KBM-7 (cell line): ENCODE measurements around the gene CUBN.

Experiments
- DNase-seq: peaks from one replicate; pipeline ENCODE4 v3.0.0-alpha.2; 2015
- in situ Hi-C: fragments of 300-500 bp; cut with MboI; formaldehyde crosslinking; loops from 2 replicates; pipeline ENCODE4 v1.14.3; 2020; ENCODE audit warnings: low sequenced_read_pairs, low pct_unique_long_range_greater_than_20kb, mixed read lengths

Gene CUBN

DNA sequence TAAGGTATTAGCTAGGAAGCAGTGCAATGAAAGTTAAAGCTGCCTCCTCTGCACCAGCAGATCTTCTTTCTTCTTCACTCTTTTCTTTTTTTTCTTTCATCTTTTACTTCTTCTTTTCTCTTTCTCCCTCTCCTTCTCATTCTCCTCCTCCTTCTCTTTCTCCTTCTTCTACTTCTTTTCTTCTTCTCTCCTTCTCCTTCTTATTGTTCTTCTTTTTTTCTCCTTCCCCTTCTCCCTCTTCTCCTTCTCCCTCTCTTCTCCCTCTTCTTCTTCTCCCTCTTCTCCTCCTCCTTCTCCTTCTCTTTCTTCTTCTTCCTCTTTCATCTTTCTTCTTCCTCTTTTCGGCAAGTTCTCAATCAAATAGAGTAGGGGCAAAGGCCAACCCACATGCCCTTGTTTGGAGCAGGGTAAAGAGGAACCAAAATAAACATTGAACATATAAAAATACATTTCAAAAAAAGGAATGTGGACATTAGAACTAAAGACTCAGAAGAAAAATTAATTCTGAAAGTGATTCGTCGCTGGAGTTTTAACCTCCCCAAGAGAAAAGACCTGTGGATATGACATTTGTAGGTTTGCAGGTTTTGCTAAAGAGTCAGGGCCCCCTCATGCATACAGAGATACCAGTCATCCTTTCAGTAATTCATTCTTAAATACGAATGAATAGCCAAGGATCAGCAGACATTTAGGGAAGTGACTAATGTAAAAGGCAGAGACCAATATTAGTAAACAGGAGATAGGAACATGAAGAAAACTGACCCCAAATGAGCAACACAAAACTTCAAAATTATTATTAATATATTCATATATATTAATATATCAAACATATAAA is 219.4 kb downstream of the CUBN start:
- in situ Hi-C loops = no loop called here
- peak; percentile 78 for DNase-seq

DNA sequence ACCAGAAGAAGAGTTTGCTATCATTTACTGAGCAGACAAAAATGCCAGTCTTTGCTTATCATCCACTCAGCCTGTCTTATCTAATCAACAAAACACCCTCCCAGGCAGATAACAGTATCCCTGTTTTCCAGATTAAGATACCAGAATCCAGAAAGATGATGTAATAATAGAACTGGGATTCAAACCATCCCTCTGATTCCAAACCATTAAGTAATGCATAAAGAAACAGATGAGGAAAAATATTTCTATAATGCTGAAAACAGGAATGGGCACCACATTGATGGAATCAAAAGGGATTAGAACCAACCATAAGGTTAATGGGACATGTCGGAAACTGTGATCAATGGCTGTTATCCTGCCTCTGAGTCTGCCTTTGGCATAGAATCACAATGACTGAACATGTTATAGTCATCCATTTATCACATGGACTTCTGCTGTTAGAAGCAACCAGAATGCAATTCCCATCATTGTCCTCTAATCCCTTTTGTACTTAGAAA is 220.3 kb downstream of the CUBN start:
- DNase-seq = no peak
- in situ Hi-C loops = no loop called here

DNA sequence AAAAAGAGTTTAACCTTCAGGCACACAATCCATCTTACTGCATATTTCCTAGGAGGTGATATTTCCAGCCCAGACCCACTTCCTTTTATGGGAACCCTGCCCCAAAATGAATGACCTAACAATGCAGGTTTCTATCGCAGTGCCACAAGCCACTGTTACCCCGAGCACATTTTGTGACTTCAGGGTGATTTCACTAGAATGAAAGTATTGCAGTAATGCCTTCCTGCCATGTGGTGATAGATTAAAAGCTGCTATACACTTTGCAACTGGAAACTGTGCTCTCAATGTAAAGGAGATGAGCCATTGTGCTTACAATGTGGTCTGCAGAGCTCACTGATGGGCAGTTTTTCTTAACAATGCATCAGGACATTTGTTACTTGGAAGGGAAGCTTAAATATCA is 221.9 kb downstream of the CUBN start:
- no peak for DNase-seq
- in situ Hi-C loops = no loop called here

DNA sequence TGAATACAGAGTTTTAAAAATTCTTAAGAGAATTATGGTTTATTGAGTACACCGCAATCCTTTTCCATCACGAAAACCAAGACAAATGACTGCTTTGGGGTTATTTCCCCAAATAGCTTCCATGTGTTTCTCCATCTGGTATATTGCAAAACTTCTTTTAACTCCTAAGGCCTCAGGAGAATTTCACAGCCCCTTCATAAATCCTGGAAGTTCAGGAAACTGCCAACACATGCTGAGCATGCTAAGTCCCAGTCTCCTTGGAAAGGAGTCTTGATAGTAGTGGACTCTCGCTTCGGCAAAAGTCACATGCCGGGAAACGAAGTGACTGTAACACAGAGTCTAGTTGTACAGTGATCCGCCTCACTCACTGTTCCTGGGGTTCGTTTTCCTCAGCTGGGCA is 224.3 kb downstream of the CUBN start:
- no peak for DNase-seq
- in situ Hi-C loops = no loop called here

DNA sequence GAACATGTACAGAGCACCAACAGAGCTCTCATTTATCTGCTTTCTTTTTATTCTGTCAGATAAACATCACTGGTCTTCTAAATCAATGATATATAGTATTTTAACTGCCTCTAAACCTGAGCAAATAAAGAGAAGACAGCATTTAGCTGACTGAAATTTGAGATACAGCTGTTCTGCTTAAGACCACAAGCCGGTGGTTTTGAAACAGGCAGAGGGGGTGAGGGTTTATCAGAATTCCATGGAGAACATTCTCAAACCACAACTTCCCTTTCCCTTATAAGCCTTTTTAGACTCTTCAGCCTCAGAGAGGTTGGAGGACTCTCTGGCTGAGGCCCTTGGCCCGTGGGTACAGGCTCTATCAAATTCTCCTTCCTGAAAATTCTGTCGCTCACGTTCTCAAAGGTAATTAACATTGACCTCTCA is 225.0 kb downstream of the CUBN start:
- in situ Hi-C loops = no loop called here

DNA sequence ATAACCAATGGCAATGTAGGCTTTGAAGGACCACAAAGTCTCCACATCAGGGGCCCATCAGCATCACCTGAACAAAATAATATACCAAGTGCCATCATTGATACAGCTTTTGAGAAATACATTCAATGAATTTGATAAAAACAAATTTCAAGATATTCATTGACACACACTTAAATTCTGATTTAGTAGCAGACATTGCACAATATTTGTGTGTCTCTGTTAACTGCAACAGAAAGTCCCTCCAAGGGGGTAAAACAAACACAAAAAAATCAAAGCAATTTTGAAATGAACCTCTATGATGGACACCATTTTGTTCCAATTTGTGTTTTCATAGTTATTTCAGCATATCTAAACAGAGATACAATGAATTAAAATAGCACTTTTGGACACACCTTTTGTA is 225.6 kb downstream of the CUBN start:
- DNase-seq = no peak
- in situ Hi-C loops = no loop called here

More for the DNA sequence above, 225.0 kb downstream of the CUBN start:
- DNase-seq = peak; percentile 94

DNA sequence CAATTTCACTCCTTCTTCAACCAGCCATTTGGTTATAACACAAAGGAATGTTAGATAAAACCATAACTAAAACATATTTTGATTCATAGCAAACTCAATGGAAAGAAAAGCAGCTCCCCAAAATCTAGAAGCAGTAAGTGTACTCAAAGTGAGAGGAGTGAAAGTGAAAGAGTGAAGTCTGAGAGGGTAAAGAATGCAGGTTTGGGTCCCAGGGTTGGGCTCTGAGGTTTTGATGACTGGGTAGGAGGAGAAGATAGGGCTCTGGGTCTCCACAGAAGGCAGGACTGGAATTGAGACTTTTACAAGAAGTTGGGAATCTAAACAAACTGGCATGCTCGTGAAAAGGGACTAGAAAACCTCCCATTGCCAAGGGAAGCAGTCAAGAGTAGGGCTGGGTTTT is 227.0 kb downstream of the CUBN start:
- DNase-seq = no peak
- in situ Hi-C loops = no loop called here

DNA sequence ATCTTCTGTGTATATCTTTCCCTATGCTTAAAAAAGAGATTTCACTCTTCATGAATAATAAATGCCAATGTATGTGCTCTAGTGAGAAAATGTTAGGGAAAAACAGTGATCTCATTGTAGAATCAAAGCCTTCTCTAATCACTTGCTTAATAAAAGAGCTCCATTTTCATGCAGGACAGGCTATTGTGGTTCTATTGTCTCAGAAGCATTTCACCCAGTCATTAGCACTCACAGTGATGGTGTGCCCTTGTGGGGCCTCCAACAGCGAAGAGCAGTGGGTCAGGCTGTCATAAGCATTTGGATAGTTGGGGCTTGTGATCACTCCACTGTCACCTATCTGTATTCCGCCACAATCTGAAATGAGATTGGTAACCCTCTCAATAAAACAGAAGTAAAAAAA is 228.5 kb downstream of the CUBN start:
- in situ Hi-C loops = no loop called here
- no peak for DNase-seq

DNA sequence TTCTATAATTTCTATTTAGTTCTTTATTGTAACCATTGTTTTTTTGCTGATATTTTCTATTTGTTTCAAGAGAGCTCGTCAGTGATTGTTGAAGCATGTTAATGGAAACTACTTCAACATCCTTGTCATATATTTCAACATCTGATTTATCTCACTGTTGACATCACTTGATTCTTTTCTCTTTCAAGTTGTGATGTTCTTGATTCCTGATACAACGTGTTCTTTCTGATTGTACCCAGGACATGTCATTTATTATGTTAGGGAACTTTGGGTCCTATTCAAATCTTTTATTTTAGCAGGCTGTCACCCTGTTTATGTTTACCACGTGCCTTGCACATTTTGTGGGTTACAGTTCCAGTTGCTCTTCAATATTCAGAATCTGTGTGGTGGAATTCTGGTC is 232.6 kb downstream of the CUBN start:
- in situ Hi-C loops = loop anchor here (25.0 kb wide), 1 partner anchor 340 kb away; the partner anchor contains the start of gene VIM

DNA sequence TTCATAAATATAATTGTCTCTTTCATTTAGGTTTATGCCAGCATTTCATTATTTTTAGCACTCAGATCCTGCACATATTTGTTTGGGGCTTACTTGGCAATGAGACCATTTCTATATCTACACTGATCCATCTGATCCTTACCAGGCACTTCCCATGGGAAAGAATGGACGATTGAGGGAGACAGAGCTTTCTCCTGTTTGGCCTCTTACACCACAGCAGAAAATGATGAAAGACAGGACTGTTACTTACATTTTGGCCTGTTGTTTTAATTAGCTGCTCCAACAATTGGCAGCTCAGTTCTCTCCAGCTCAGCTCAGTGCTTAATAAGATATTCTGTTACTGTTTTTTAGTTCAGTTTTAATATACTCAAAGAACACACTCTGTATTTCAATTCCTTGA is 234.8 kb downstream of the CUBN start:
- DNase-seq = no peak
- in situ Hi-C loops = loop anchor here (25.0 kb wide), 1 partner anchor 342 kb away; the partner anchor contains the start of gene VIM

More for the DNA sequence above, 232.6 kb downstream of the CUBN start:
- no peak for DNase-seq

DNA sequence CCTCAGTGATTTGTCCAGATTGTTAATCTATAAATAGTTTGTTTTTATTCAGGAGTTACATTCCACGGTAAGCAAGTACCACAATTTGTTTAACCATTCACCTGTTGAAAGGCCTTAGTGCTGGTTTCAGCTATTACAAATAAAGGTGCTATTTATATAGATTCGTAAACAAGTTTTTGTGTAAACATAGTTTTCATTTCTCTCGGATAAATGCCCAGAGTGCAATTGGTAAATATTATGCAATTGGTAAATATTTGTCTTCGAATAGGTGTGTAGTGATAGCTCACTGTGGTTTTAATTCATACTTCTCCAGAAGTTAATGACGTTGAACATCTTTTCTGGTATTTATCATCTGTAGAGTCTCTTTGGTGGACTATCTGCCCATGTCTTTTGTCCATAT is 235.9 kb downstream of the CUBN start:
- in situ Hi-C loops = loop anchor here (25.0 kb wide), 1 partner anchor 344 kb away; the partner anchor contains the start of gene VIM
- DNase-seq = no peak

DNA sequence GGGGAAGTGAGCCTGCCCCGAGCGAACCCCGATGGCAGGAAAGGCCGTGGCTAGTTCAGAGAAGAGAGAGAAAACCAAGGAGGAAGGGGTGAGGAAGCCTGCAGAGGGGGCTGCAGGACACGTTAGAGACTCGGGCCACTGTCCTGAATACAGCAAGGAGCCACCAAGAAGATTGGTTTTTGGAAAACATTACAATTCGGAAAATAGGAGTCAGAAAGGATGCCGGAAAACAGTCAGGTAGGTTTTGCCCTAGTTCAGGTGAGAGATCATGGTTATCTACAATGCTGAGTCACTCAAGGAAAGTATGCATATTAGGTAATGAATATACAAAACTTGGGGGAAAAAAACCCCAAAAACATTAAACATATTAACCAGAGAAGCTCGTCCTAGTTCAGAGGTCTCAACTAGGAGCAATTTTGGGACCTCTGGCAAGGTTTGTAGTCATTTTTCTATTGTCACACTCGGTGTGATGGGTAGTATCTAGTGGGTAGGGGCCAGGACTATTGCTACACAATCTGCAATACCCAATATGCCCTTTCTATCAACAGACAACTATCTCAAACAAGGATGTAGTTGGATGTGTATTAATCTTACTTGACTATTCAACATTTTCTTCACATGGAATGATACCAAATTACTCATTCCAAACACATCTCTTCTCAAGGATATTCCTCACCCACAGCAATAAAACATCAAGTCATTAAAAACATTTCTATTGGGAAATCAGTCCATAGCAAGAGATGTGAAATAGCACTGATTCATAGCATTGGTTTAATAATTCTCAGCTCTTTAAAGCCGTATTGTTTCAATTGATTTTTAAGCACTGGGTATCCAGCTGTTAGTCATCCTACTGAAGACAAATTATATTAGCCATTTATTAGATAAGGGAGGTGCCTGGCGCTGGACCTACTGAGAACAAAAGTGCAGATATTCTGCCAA is 238.0 kb downstream of the CUBN start:
- peak; percentile 85 for DNase-seq

DNA sequence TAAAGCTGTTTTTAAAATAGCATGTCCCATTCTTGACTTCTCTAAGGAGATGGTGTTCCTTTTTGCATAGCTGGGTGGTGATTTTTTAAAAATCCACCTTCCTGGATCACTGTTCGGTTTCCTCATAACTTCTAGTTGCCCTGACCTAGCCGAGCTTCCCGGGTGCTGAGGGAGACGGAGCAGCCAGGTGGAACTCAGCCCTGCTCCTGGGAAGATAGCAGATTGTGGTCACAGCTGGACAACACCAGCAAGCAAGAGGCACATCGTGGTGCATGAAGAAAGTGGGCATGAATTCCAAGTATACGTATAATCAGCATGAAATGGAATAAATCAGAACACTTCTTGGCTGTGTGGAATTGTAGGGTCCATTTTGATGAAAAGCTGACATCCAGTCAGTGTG is 238.9 kb downstream of the CUBN start:
- DNase-seq = no peak
- in situ Hi-C loops = loop anchor here (25.0 kb wide), 1 partner anchor 347 kb away; the partner anchor contains the start of gene VIM

More for the DNA sequence above, 238.0 kb downstream of the CUBN start:
- in situ Hi-C loops = loop anchor here (25.0 kb wide), 1 partner anchor 346 kb away; the partner anchor contains the start of gene VIM

DNA sequence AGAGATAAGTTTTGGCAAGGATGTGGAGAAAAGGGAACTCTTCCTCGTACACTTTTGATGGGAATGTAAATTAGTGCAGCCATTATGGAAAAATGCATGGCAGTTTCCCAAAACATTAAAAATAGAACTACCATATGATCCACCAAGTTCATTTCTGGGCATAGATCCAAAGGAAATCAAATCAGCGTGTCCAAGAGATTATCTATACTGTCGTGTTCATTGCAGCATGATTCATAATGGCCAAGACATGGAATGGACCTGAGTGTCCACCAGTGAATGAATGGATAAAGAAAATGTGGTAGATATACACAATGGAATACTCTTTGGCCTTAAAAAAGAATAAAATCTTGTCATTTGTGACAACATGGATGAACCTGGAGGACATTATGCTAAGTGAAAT is 242.0 kb downstream of the CUBN start:
- DNase-seq = no peak
- in situ Hi-C loops = loop anchor here (25.0 kb wide), 1 partner anchor 350 kb away; the partner anchor contains the start of gene VIM

DNA sequence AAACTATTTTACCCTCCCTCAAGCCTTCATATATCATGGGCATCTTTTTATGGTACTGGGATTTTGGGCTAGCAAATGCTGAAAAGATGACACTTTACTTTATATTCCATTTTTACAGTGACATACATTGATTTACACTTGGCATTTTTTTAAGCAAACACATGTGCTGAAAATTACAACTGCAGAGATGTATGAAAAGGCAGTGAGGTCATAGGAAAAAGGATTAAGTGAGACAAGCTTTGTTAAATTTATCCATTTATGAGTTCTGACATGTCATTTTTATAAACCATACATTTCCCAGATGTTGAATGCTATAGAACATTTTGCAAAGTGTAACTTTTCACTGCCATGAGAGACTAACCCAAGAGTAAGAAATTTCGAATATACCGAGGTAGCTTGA is 243.6 kb downstream of the CUBN start:
- no peak for DNase-seq
- in situ Hi-C loops = loop anchor here (25.0 kb wide), 1 partner anchor 351 kb away; the partner anchor contains the start of gene VIM

DNA sequence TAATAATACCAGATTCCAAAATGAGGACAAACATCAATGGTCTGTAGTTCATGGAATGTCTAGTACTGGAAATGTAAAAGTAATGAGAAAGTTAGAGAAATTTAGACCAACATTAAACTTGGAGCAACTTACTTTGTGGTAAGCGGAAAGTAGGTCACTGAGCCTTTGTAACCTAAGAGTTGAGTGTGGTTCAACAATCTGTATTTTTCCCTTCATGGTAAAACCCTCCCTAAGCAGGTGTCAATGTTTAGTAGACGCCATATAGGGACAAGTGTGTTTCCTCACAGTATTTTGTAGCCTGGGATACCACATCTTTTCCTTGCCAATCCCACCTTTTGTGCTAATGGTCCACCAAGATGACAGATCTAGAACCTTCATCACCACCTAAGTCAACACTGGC is 245.1 kb downstream of the CUBN start:
- in situ Hi-C loops = loop anchor here (25.0 kb wide), 1 partner anchor 353 kb away; the partner anchor contains the start of gene VIM
- no peak for DNase-seq

DNA sequence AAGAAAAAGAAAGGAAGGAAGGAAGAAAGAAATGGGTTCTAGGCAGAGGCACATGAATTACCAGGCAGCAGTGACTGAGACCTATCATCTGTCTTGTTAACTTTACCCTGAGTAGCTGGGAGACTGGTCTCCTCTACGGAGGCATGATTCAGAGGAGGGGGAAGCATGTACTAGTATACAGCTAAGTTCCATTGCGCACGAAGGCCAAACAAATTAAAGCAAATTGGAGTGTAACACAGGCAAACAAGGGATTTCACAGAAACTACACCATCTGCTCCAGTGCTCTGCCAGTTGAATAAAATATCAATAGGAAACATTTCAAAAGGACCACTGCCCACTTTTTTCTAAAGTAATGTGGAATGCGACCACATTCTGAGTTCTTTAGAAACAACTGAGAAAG is 246.5 kb downstream of the CUBN start:
- in situ Hi-C loops = loop anchor here (25.0 kb wide), 1 partner anchor 354 kb away; the partner anchor contains the start of gene VIM
- no peak for DNase-seq

DNA sequence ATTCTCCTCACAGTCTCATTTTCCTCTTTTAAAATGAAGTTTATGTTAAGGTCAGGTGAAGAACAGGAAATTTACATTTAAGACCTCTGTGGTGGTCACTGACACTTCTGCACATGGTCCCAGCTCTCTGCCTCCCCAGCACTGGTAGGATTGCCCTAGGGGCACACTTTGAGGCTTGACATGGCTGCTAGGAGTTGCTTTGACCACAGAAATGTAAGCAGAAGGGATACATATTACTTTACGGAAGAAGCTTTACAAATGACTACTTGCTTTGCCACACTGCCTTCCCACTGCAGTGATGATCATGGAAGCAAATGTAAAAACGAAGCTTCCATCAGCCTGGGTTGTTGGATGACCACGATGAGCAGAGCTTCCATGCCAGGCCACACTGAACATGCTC is 259.3 kb downstream of the CUBN start:
- no peak for DNase-seq
- in situ Hi-C loops = no loop called here

DNA sequence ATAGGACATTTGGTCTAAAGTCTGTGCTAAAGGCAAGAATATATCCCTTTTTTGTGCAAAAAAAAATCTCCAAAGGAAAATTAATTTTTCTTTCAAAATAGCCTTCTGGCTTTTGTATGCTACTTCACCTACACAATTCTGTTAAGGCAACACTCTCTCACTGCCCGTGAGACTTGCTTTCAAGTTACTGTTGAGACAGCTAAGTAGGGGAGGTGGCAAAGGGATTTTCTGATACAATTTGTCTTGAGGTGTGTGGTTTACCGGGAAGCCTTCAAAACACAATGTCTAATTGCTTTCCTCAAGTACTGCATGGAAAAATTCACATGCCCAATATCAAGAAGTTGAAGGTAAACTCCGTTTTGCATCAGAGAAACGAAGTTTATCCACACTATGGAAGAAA is 261.6 kb downstream of the CUBN start:
- in situ Hi-C loops = no loop called here
- no peak for DNase-seq
